Measurements from ENCODE around the gene POLR2L.

- no peak for TF ChIP-seq EZH2 (IDR thresholded peaks at IDR 0.05; ENCODE audit: insufficient read depth, poor library complexity, severe bottlenecking)
- no peak for TF ChIP-seq EZH2phosphoT487 (IDR thresholded peaks at IDR 0.05; ENCODE audit: insufficient read depth, low read depth)
These were observed 15.0 kb downstream of the POLR2L start for GRCh38 chr11:827146-827896.

Data from GM23248 (cell line).